Stimulated activated CD8-positive, alpha-beta memory T cell treated with anti-CD3 and anti-CD28 coated beads, Interleukin-15, amount 100 ng/mL, for 1 hour (primary cell): ENCODE data around the gene GOLGA3.
"Not testable (repeated sequence)": the region's sequence is repeated elsewhere in the genome, so short reads cannot be mapped to it uniquely, and the experiment has no call there.

Source experiments
- DNase-seq: peaks from one replicate; pipeline ENCODE4 v3.0.0-alpha.2; 2020; ENCODE audit warnings: low read depth

Gene GOLGA3

GRCh38 chr12:132777614-132778013 lies 51.1 kb downstream of the GOLGA3 start:
- DNase-seq: no peak

- DNase-seq: no peak
Observed at GRCh38 chr12:132776816-132777568, 51.7 kb downstream of the GOLGA3 start.

- not testable (repeated sequence) for DNase-seq
Observed at GRCh38 chr12:132776230-132776625, 52.4 kb downstream of the GOLGA3 start.

- DNase-seq: no peak
Observed at GRCh38 chr12:132775502-132776229, 53.0 kb downstream of the GOLGA3 start.

- DNase-seq: no peak
Observed at GRCh38 chr12:132774646-132775275, 53.9 kb downstream of the GOLGA3 start.

GRCh38 chr12:132774159-132774558 lies 54.5 kb downstream of the GOLGA3 start:
- no peak for DNase-seq

- no peak for DNase-seq
Observed at GRCh38 chr12:132773077-132773955, 55.4 kb downstream of the GOLGA3 start.

- no peak for DNase-seq
Observed at GRCh38 chr12:132772606-132773005, 56.1 kb downstream of the GOLGA3 start.

- peak; percentile 9 for DNase-seq
Observed at GRCh38 chr12:132771126-132771838, 57.4 kb downstream of the GOLGA3 start.

- DNase-seq: no peak
Observed at GRCh38 chr12:132766380-132767085, 62.1 kb downstream of the GOLGA3 start.

- DNase-seq: no peak
Observed at GRCh38 chr12:132765361-132765760, 63.3 kb downstream of the GOLGA3 start.

GRCh38 chr12:132764231-132764630 lies 64.4 kb downstream of the GOLGA3 start:
- no peak for DNase-seq

- peak; percentile 63 for DNase-seq
Observed at GRCh38 chr12:132761921-132762583, 66.6 kb downstream of the GOLGA3 start.

- DNase-seq: peak; percentile 42
Observed at GRCh38 chr12:132761032-132761920, 67.4 kb downstream of the GOLGA3 start, which contains the start of gene ANKLE2. Gene ANKLE2, minus strand, starts transcription at chr12:132761832. Its CDS starts 34 bp downstream, at chr12:132761798.

- no peak for DNase-seq
Observed at GRCh38 chr12:132759359-132759758, 69.3 kb downstream of the GOLGA3 start.

- DNase-seq: not testable (repeated sequence)
Observed at GRCh38 chr12:132758825-132759224, 69.8 kb downstream of the GOLGA3 start.

GRCh38 chr12:132754160-132754932 lies 74.3 kb downstream of the GOLGA3 start:
- no peak for DNase-seq

GRCh38 chr12:132753670-132754069 lies 75.0 kb downstream of the GOLGA3 start:
- DNase-seq: not testable (repeated sequence)
